Activated T-cell treated with anti-CD3 and anti-CD28 coated beads for 48 hours (primary cell): Measurements from ENCODE around the gene ZNF521.

Experiments
- DNase-seq: peaks from one replicate; pipeline ENCODE4 v3.0.0-alpha.2; 2020; ENCODE audit warnings: low read depth

The ZNF521 gene

GRCh38 chr18:25075783-25076182 is 276.2 kb downstream of the ZNF521 start:
- DNase-seq: no peak

DNA sequence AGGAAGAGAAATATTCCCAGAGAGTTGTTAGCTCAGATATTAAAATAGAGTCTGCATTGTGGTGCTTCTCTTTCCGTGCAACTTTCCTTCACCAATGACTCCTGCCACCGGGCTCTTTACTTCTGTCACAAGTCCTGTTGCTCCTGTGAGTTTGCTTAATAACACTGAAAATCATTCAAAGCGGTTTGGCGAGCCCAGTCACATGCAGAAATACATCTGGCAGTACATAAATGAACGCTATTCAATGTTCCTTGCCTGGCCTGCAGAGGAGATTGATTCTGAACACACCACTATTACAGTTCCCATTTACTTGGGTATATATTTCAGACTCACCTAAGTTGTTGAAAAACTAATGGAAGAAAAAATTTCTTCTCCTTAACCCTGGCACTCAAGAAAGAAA is 276.6 kb downstream of the ZNF521 start:
- DNase-seq: no peak

- DNase-seq: no peak
Measured at GRCh38 chr18:25074925-25075324, 277.0 kb downstream of the ZNF521 start.

- no peak for DNase-seq
Measured at GRCh38 chr18:25072205-25072604, 279.8 kb downstream of the ZNF521 start.

GRCh38 chr18:25067275-25068025 is 284.5 kb downstream of the ZNF521 start:
- no peak for DNase-seq

DNA sequence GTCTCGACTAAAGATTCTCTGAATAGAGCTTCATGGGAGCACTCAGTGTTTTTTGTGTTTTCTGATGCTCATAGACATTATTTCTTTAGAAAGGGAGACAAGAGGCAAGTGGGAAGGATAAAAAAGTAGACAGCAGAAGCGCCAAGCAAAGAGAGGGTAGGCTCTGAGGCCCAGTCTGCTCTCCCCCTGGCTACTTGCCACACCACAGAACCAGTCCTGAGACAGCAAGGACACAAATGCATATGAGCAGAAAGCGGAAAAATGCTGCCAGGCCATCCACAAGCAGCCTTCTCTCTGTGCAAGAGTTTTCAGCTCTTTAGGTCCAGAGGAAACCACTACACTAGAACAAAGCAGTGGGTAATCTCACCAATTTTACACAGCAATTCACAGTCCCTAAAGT is 285.4 kb downstream of the ZNF521 start:
- no peak for DNase-seq

DNA sequence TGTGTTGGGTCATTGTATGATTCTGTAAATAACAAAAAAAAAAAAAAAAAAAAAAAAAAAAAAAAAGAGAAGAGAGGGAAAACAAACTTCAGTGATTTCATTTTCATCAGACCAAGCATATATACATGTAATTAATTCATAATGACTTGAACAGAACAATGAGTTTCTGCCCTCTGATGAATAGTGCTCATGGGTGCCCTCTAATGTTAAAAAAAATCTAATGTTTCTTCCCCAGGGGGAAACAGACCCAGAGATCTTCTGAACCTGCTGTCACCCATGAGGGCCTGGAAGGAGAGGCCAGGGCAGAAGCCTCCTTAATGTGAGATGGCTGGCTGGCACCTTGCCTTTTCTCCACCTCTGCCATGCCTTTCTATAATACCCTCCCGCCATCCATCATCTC is 289.2 kb downstream of the ZNF521 start:
- DNase-seq: no peak

DNA sequence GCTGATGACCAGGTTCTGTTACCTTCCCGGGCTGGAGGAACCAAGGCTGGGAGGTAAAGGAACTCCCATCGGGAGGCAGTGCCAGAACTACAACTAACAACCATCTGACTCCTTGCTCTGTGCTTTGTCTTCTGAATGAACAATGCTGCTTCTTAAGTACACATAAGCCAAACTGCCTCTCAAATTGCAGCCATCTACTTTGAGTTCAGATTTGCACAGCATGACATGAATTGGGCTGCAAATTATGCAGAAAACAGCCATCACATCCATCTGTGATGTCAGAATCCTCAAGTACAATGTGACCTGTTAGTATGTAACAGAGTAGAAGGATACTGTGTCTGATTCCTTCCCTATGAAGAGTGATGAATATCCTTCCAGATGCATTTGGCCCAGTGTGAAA is 290.6 kb downstream of the ZNF521 start:
- no peak for DNase-seq

GRCh38 chr18:25058521-25058920 is 293.4 kb downstream of the ZNF521 start:
- DNase-seq: no peak

DNA sequence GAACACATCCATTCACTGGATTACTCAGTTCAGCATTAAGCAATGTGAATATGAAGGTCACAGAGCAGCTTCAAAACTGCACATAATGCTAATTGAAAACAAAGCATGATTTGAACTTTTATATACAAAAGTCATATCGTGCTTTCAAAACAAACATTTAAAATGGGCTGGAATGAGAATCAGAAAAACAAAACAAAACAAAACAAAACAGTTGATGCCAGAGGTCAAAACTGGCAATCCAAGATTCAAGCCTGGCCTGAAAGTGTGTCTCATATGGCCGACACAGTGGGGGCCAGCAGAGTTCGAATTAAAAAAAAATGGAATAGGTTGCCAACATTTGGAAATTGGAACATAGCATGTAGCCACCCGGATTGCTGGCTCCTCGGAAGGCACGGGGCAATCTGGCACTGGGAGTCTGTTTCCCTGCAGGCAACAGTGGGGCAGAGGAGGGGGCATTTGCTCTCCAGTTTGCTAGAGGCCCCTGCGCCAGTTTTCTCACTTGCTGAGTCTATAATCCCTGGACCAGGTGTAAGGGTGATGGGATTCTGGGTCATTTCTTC is 294.4 kb downstream of the ZNF521 start:
- no peak for DNase-seq

DNA sequence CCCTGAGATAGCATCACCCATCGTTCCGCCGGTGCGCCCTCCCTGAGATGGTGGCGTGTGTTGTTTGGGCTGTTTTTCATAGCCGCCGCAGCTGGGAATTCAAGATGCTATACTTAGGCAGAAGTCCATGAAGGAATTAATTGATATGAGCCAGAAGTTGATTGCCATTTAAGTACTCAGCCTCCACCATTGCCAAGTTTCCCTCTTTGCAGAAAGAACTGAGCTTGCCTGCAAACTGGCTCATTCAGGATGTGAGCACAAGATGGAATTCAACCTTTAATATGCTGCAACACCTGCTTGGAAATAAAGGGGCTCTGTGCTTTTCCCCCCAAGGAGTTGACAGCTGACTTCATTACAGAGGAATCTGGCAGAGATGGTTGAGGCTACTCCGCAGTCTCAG is 295.5 kb downstream of the ZNF521 start:
- no peak for DNase-seq

GRCh38 chr18:25055076-25055475 is 296.9 kb downstream of the ZNF521 start:
- DNase-seq: no peak

- no peak for DNase-seq
Measured at GRCh38 chr18:25053466-25053865, 298.5 kb downstream of the ZNF521 start.

- DNase-seq: no peak
Measured at GRCh38 chr18:25052511-25052921, 299.4 kb downstream of the ZNF521 start.

DNA sequence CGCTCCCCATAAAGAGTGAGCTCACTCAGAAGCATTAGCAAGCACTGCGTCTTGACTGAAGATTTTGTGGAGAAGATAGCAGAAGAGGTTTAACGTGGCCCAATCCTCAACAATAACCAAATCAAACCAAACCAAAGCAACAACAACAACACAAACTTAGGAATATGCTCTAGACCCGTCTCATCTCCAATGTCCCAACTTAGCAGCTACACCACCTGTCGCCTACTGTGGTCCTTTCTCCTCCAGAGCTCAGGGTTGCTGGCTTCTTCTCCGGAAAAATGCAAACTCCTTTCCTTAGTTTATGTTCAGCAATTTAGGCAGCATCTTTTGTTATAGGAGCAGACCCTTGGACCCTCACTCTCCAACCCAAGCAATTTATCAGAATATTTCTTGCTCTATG is 301.4 kb downstream of the ZNF521 start:
- no peak for DNase-seq

GRCh38 chr18:25047983-25048382 is 304.0 kb downstream of the ZNF521 start:
- no peak for DNase-seq

DNA sequence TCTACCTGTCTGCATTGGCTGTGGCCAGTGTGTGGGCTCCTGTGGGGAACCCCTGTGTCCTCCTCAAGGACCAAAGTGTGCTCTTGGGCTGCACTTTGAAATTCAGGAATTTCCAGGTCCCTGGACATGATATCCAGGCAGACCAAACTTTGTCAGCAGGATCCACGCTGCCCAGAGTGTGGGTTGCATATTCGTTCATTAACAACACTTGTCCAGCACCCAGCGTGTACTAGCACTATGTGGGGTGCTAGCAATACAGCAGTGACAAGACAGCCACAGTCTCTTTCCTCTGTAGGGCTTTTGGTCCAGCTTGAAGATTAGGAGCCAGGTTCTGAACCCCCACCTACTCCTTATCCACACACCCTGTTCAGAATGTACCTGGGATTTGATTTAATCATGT is 304.5 kb downstream of the ZNF521 start:
- DNase-seq: no peak

DNA sequence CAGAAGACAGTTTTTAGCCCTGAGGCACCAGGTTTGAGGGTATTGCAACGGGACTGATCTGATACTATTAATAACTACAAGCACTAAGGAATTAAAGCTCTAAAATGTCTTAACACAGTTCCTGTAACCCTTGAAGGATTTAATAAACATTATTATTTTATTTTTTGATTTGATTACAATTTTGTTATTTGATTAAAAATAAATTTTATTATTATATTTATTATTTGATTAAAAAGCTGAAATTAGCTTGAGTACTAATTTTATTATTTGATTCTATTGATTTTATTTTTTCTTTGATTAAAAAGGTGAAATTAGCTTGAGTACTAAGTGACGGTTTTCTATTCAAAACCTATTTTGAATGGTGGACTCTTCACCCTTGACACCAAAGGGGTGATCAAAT is 307.3 kb downstream of the ZNF521 start:
- DNase-seq: no peak

GRCh38 chr18:25043104-25043503 is 308.9 kb downstream of the ZNF521 start:
- no peak for DNase-seq

DNA sequence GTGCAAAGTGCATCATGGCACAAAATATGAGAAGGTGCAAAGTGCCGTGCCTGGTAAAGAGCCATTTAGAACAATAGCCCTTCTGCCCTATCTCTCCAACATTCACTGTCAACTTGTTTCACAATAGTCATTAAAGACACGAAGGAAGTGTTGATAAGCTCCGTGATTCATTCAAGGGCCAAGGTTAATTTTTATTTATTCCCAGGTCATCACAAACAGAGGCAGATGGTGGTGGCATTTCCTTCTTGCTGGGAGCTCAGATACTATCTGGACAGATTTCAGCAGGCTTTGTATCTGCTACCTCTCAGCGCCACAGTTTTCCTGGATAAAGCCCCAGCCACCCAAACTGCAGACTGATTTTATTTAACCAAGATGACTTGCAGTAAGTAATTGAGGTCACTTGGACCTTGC is 309.3 kb downstream of the ZNF521 start:
- DNase-seq: no peak

- no peak for DNase-seq
Measured at GRCh38 chr18:25039781-25040180, 312.2 kb downstream of the ZNF521 start.

GRCh38 chr18:25038261-25038660 is 313.7 kb downstream of the ZNF521 start:
- DNase-seq: no peak

GRCh38 chr18:25033747-25034471 is 318.1 kb downstream of the ZNF521 start:
- no peak for DNase-seq
